ENCODE results near the gene ZBTB7C. TPM values are rescaled to one million over a fixed set of nuclear protein-coding genes. Genes with fewer than 3 reads are reported as not detected.

The ZBTB7C gene
- total and polyA plus RNA-seq, 2 of the 4 experiments (the other 2 are of a cell fraction), result not detected

GRCh38 chr18:48252525-48252924, 156.7 kb downstream of the ZBTB7C start:
- no peak overlapping the region for H4K5ac ChIP-seq (ENCODE audit: low read depth, low read length)
- no TSS peak for BruUV-seq (replicated peaks)
- intact Hi-C loops (cut with micrococcal nuclease), result no loop called here
- H3K56ac ChIP-seq (ENCODE audit: extremely low read depth, insufficient read depth, low read length), result no peak overlapping the region
- no peaks in the 10 kb centered on the region for H3K36me3 ChIP-seq (ENCODE audit: control insufficient read depth, insufficient read depth, low read length)
- TF ChIP-seq SMC3 (IDR thresholded peaks at IDR 0.05; ENCODE audit: low read depth, low read length) (no peak), BHLHE40 (IDR thresholded peaks at IDR 0.05; ENCODE audit: low read depth, low read length) (no peak), POLR2A (IDR thresholded peaks at IDR 0.05; ENCODE audit: low read depth, low read length) (no peak), MAZ (IDR thresholded peaks at IDR 0.05; ENCODE audit: borderline replicate concordance, low read depth, low read length) (no peak), RFX5 (IDR thresholded peaks at IDR 0.05; ENCODE audit: low read depth, low read length) (no peak), ELK1 (IDR thresholded peaks at IDR 0.05; ENCODE audit: borderline replicate concordance, low read depth, low read length) (no peak), USF2 (IDR thresholded peaks at IDR 0.05; ENCODE audit: low read depth, low read length) (no peak), CHD1 (IDR thresholded peaks at IDR 0.05; ENCODE audit: low read depth, low read length) (no peak), FOS (IDR thresholded peaks at IDR 0.05; ENCODE audit: low read depth, low read length) (no peak), NFE2L2 (IDR thresholded peaks at IDR 0.05; ENCODE audit: low read depth, low read length) (no peak), RCOR1 (IDR thresholded peaks at IDR 0.05; ENCODE audit: insufficient replicate concordance, low read length) (no peak), RAD21 (IDR thresholded peaks at IDR 0.05; ENCODE audit: low read length) (no peak), MXI1 (IDR thresholded peaks at IDR 0.05; ENCODE audit: borderline replicate concordance, low read depth, low read length) (no peak), CEBPB (IDR thresholded peaks at IDR 0.05; ENCODE audit: low read depth, low read length) (no peak), MAFK (IDR thresholded peaks at IDR 0.05; ENCODE audit: low read depth, low read length) (no peak), CTCF (conservative IDR thresholded peaks at IDR 0.05; ENCODE audit: low read depth, low read length) (no peak)
- H2AFZ ChIP-seq (replicated peaks; ENCODE audit: low read length, poor library complexity), result no peak overlapping the region
- H4K91ac ChIP-seq (ENCODE audit: insufficient read depth, low read depth, low read length), result no peak overlapping the region
- H2BK120ac ChIP-seq (ENCODE audit: low read depth, low read length), result no peak overlapping the region
- H2BK20ac ChIP-seq (ENCODE audit: low read depth, low read length), result no peak overlapping the region
- no peak overlapping the region for H2AK9ac ChIP-seq (replicated peaks; ENCODE audit: low read depth, low read length, poor library complexity)
- no peaks in the 10 kb centered on the region for H3K9me1 ChIP-seq (ENCODE audit: insufficient read depth, low read length)
- no peak overlapping the region for H3K18ac ChIP-seq (ENCODE audit: low read depth, low read length)
- H3K79me1 ChIP-seq (ENCODE audit: low read depth in 1 of 2, low read length in 2 of 2), result no peaks in the 10 kb centered on the region
- no peaks in the 10 kb centered on the region for H3K27me3 ChIP-seq (ENCODE audit: control insufficient read depth, insufficient read depth, low read length)
- no peak overlapping the region for H3K4ac ChIP-seq (ENCODE audit: low read depth, low read length)
- H4K20me1 ChIP-seq (ENCODE audit: insufficient read depth, low read length), result no peaks in the 10 kb centered on the region
- H2AK5ac ChIP-seq (ENCODE audit: low read depth, low read length), result no peak overlapping the region
- no peaks in the 10 kb centered on the region for H3K4me1 ChIP-seq (ENCODE audit: control insufficient read depth, insufficient read depth, low read length)
- H2BK5ac ChIP-seq (ENCODE audit: low read depth, low read length, poor library complexity, severe bottlenecking), result no peak overlapping the region
- H3K14ac ChIP-seq (replicated peaks; ENCODE audit: low read depth, low read length), result no peak overlapping the region
- in situ Hi-C loops (cut with MboI; ENCODE audit: low sequenced_read_pairs), result no loop called here
- H3K4me3 ChIP-seq (ENCODE audit: insufficient read depth, low read depth, low read length), result no peak overlapping the region
- ChIA-PET CTCF (no interaction called here), POLR2A (ENCODE audit: unreplicated experiment) (no interaction called here)
- WGBS, 2 experiments (ENCODE audit: extremely low coverage in 2 of 2, insufficient read length in 1 of 2), result no CpG with 5 or more reads among the region's 3 CpGs
- DNase-seq (no peak), ATAC-seq (ENCODE audit: low read depth) (no peak)
- H2BK15ac ChIP-seq (ENCODE audit: low read depth, low read length), result no peak overlapping the region
- no peak overlapping the region for H3K23ac ChIP-seq (ENCODE audit: low read depth, low read length)
- no peaks in the 10 kb centered on the region for H3K9me3 ChIP-seq (ENCODE audit: control insufficient read depth, insufficient read depth, low read length)
- no peak overlapping the region for H3K9ac ChIP-seq (ENCODE audit: low read depth, low read length)
- H4K8ac ChIP-seq (ENCODE audit: low read depth in 2 of 2, low read length in 2 of 2), result no peak overlapping the region
- H3K27ac ChIP-seq (ENCODE audit: insufficient read depth, low read length), result no peak overlapping the region
- dilution Hi-C loops (cut with HindIII; ENCODE audit: low sequenced_read_pairs, unreplicated experiment), result no loop called here
- H3K4me2 ChIP-seq (ENCODE audit: low read depth, low read length), result no peak overlapping the region
